ENCODE data around the gene C16orf96.

DNA sequence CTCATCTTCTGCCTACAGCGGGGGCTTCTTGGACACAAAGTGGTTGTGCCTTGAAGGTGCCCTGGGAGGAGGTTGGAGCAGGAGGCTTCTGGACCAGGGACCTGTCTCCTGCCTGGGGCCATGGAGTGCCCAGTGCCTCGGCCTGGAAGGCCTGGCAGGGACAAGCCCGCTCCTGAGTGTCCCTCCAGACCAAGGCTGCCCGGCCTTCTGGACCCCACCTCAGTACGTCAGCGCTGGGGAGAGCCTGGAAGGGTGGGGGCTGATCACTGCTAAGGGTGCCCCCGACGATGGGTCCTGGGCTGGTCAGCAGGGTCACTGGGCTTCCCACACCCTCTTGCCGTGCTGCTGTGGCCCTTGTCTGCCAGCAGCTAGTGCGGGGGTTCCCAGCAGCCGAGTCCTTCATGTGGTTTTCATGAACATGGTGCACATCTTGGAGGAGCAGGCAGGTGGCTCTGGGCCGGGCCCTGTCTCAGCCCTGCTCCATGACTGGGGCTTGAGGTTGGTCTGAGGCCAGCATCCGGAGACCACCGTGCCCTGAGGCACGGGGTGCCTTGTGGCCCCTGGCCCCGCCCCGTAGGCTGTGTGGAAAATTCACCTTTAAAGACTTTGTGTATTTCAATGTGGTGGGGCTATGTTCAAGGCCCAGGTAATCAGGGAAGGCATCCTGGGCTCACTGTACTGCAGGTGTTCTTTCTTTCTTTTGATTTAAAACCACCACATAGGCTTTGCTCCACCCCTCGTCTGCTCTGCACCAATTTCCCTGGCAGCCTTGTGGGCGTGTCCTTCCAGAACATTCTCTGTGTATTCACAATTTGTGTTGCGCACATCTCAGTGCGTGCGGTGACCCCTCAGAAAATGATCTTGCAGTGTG, 90.9 kb downstream of the C16orf96 start:
- TF ChIP-seq, protein P1, sequence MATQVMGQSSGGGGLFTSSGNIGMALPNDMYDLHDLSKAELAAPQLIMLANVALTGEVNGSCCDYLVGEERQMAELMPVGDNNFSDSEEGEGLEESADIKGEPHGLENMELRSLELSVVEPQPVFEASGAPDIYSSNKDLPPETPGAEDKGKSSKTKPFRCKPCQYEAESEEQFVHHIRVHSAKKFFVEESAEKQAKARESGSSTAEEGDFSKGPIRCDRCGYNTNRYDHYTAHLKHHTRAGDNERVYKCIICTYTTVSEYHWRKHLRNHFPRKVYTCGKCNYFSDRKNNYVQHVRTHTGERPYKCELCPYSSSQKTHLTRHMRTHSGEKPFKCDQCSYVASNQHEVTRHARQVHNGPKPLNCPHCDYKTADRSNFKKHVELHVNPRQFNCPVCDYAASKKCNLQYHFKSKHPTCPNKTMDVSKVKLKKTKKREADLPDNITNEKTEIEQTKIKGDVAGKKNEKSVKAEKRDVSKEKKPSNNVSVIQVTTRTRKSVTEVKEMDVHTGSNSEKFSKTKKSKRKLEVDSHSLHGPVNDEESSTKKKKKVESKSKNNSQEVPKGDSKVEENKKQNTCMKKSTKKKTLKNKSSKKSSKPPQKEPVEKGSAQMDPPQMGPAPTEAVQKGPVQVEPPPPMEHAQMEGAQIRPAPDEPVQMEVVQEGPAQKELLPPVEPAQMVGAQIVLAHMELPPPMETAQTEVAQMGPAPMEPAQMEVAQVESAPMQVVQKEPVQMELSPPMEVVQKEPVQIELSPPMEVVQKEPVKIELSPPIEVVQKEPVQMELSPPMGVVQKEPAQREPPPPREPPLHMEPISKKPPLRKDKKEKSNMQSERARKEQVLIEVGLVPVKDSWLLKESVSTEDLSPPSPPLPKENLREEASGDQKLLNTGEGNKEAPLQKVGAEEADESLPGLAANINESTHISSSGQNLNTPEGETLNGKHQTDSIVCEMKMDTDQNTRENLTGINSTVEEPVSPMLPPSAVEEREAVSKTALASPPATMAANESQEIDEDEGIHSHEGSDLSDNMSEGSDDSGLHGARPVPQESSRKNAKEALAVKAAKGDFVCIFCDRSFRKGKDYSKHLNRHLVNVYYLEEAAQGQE (tag by site-specific recombination; IDR thresholded peaks at IDR 0.05): no peak
- no peak for TF ChIP-seq ZNF473 (tag by site-specific recombination; IDR thresholded peaks at IDR 0.05)

All from HEK293 (cell line).